ENCODE results near the gene COPS4.

- TF ChIP-seq POLR2AphosphoS5 (IDR thresholded peaks at IDR 0.05; ENCODE audit: borderline replicate concordance, low read depth, low read length): no peak
- TF ChIP-seq EZH2 (IDR thresholded peaks at IDR 0.05): no peak
- no peak for TF ChIP-seq FOXP2 (optimal IDR thresholded peaks at IDR 0.05; ENCODE audit: control extremely low read depth, extremely low read length, insufficient read depth)
Measured at GRCh38 chr4:83022724-83023450, 12.1 kb upstream of the COPS4 start.
